Muscle layer of colon (tissue), 2 donors: ENCODE data around the gene RERGL.
"Not testable (repeated sequence)": the region's sequence is repeated elsewhere in the genome, so short reads cannot be mapped to it uniquely, and the experiment has no call there.

ENCODE experiments used
- H3K27ac ChIP-seq: one replicate; pipeline ENCODE4 v1.7.0; 2013; ENCODE audit warnings: low read depth, mild to moderate bottlenecking, low read length, moderate library complexity
- H3K27me3 ChIP-seq, 2 donors: one replicate each; pipeline ENCODE4 v1.7.0; 2013; ENCODE audit warnings: low read length in 2 of 2, mild to moderate bottlenecking in 2 of 2; ENCODE audit not compliant: insufficient read depth in 2 of 2, control insufficient read depth in 1 of 2
- H3K36me3 ChIP-seq: one replicate; pipeline ENCODE4 v1.7.0; 2013; ENCODE audit warnings: mild to moderate bottlenecking, low read length; ENCODE audit not compliant: insufficient read depth
- H3K4me1 ChIP-seq: one replicate; pipeline ENCODE4 v1.7.0; 2013; ENCODE audit warnings: mild to moderate bottlenecking, low read length; ENCODE audit not compliant: insufficient read depth
- H3K4me3 ChIP-seq, 2 donors: one replicate each; pipeline ENCODE4 v1.7.0; 2013; ENCODE audit warnings: low read length in 2 of 2, low read depth in 1 of 2, mild to moderate bottlenecking in 1 of 2, moderate library complexity in 1 of 2
- H3K9ac ChIP-seq: one replicate; pipeline ENCODE4 v1.7.0; 2013; ENCODE audit warnings: low read length
- H3K9me3 ChIP-seq: one replicate; pipeline ENCODE4 v1.7.0; 2013; ENCODE audit warnings: mild to moderate bottlenecking, low read length
- donor health status: abdominal sarcoma.
- donor health status: Adenocarcinoma of cecum.

Gene RERGL

GRCh38 chr12:18074001-18074400 lies 16.0 kb downstream of the RERGL start:
- Histone ChIP-seq H3K4me1 (no peaks in the 10 kb centered on the region), H3K36me3 (no peaks in the 10 kb centered on the region)

DNA sequence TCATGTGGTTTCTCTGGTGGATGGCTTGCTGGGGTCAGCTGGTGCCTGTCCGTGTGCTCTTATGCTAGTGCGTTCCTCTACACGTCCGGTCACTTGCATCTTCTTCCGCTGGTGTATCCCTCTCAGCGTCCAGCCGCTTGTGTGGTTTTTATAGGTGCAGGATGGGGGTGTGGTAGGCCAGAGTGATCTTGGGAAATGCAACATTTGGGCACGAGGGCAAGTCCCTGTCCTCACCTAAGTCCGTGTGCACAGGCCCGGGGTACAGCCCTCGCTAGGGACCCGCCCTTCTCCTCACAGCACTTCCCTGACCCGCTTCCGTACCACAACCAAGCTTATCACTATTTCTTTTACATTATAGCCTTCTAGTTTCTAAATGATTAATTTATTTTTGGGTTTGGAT lies 17.3 kb downstream of the RERGL start:
- Histone ChIP-seq H3K27me3 (no peaks in the 10 kb centered on the region), H3K36me3 (no peaks in the 10 kb centered on the region), H3K27ac (no peak overlapping the region), H3K4me1 (no peaks in the 10 kb centered on the region), H3K9me3 (no peaks in the 10 kb centered on the region), H3K9ac (no peak overlapping the region), H3K4me3 (no peak overlapping the region)

More at GRCh38 chr12:18074001-18074400, 16.0 kb downstream of the RERGL start:
- H3K27me3 ChIP-seq = no peaks in the 10 kb centered on the region
- H3K4me3 ChIP-seq = no peak overlapping the region
- no peaks in the 10 kb centered on the region for H3K9me3 ChIP-seq
- no peak overlapping the region for H3K27ac ChIP-seq
- H3K9ac ChIP-seq = no peak overlapping the region

GRCh38 chr12:18071336-18071735 lies 18.7 kb downstream of the RERGL start:
- no peaks in the 10 kb centered on the region for H3K36me3 ChIP-seq
- H3K27me3 ChIP-seq = no peaks in the 10 kb centered on the region
- H3K9ac ChIP-seq = no peak overlapping the region
- H3K4me1 ChIP-seq = no peaks in the 10 kb centered on the region
- H3K27ac ChIP-seq = no peak overlapping the region
- H3K9me3 ChIP-seq = no peaks in the 10 kb centered on the region
- H3K4me3 ChIP-seq = no peak overlapping the region

- H3K4me3 ChIP-seq = no peak overlapping the region
- H3K27ac ChIP-seq = no peak overlapping the region
- H3K27me3 ChIP-seq = no peaks in the 10 kb centered on the region
These were observed 21.6 kb downstream of the RERGL start for GRCh38 chr12:18068355-18068754.

GRCh38 chr12:18066666-18067065 lies 23.3 kb downstream of the RERGL start:
- Histone ChIP-seq H3K9me3 (no peaks in the 10 kb centered on the region), H3K36me3 (no peaks in the 10 kb centered on the region), H3K27ac (no peak overlapping the region), H3K4me3 (no peak overlapping the region), H3K4me1 (no peaks in the 10 kb centered on the region), H3K27me3 (no peaks in the 10 kb centered on the region), H3K9ac (no peak overlapping the region)

More at GRCh38 chr12:18068355-18068754, 21.6 kb downstream of the RERGL start:
- H3K4me1 ChIP-seq = no peaks in the 10 kb centered on the region
- H3K36me3 ChIP-seq = no peaks in the 10 kb centered on the region
- H3K9me3 ChIP-seq = no peaks in the 10 kb centered on the region
- H3K9ac ChIP-seq = no peak overlapping the region

DNA sequence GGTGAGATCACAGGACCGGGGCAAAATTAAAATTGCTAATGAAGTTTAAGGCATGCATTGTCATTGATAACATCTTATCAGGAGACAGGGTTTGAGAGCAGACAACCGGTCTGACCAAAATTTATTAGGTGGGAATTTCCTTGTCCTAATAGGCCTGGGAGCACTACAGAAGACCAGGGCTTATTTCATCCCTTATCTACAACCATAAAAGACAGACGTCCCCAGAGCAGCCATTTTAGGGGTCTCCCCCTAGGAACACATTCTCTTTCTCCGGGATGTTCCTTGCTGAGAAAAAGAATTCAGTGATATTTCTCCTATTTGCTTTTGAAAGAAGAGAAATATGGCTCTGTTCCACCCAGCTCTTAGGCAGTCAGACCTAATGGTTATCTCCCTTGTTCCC lies 27.1 kb downstream of the RERGL start:
- not testable (repeated sequence) for H3K9me3 ChIP-seq, H3K36me3 ChIP-seq, H3K27ac ChIP-seq, H3K4me3 ChIP-seq, H3K4me1 ChIP-seq, H3K27me3 ChIP-seq, H3K9ac ChIP-seq

- Histone ChIP-seq H3K27ac (no peak overlapping the region), H3K9ac (no peak overlapping the region), H3K4me3 (no peak overlapping the region), H3K27me3 (no peaks in the 10 kb centered on the region), H3K36me3 (no peaks in the 10 kb centered on the region), H3K9me3 (peaks cover 3% of the 10 kb centered on the region), H3K4me1 (no peaks in the 10 kb centered on the region)
These were observed 32.9 kb downstream of the RERGL start for GRCh38 chr12:18057051-18057450.

GRCh38 chr12:18054925-18055619 lies 34.9 kb downstream of the RERGL start:
- H3K36me3 ChIP-seq = no peaks in the 10 kb centered on the region
- peaks cover 3% of the 10 kb centered on the region for H3K9me3 ChIP-seq
- no peak overlapping the region for H3K27ac ChIP-seq
- no peak overlapping the region for H3K4me3 ChIP-seq
- no peak overlapping the region for H3K9ac ChIP-seq
- H3K4me1 ChIP-seq = no peaks in the 10 kb centered on the region
- no peaks in the 10 kb centered on the region for H3K27me3 ChIP-seq

DNA sequence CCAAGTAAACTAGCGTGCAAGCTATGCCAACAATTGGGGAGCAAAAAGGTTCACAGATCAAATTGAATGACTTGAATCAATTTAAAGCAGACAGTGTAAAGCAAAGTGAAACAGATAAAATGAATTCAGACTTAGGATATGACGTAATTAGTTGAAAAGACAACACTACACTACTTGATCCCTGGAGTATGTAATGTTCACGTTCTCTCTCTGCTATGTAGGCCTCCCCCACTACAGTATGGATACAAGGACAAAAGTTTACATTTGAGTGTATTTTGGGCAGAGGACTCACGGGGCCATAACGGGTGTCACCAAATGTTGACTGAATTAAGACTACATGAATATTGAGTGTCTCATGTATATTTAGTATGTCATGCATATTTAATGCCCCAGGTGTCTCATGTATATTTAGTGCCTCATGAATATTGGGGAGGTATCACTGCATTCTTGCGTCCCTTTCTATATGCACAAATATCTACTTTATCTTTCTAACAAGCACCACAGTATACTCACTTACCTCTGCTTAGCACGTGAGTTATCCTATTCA lies 44.5 kb downstream of the RERGL start:
- H3K36me3 ChIP-seq = no peaks in the 10 kb centered on the region
- H3K4me1 ChIP-seq = no peaks in the 10 kb centered on the region
- no peaks in the 10 kb centered on the region for H3K27me3 ChIP-seq
- no peaks in the 10 kb centered on the region for H3K9me3 ChIP-seq
- no peak overlapping the region for H3K9ac ChIP-seq
- no peak overlapping the region for H3K4me3 ChIP-seq
- no peak overlapping the region for H3K27ac ChIP-seq

DNA sequence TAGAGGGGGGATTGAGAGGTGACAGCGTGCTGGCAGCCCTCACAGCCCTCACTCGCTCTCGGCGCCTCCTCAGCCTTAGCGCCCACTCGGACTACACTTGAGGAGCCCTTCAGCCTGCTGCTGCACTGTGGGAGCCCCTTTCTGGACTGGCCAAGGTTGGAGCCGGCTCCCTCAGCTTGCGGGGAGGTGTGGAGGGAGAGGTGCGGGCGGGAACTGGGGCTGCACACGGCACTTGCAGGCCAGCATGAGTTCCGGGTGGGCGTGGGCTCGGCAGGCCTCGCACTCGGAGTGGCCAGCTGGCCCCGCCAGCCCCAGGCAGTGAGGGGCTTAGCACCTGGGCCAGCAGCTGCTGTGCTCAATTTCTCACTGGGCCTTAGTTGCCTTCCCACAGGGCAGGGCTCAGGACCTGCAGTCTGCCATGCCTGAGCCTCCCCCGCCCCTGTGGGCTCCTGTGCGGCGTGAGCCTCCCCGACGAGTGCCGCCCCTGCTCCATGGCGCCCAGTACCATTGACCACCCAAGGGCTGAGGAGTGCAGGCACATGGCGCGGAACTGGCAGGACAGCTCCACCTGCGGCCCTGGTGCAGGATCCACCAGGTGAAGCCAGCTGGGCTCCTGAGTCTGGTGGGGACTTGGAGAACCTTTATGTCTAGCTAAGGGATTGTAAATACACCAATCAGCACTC lies 49.8 kb downstream of the RERGL start:
- H3K36me3 ChIP-seq, H3K4me3 ChIP-seq, H3K27ac ChIP-seq, H3K9ac ChIP-seq, H3K9me3 ChIP-seq, H3K27me3 ChIP-seq, H3K4me1 ChIP-seq: not testable (repeated sequence)
